ENCODE data around the gene GRAP. TPM values are rescaled to one million over a fixed set of nuclear protein-coding genes. Genes with fewer than 3 reads are reported as not detected.

GRAP gene
- total RNA-seq, 1 donor from 2014 or later, result 1.7 TPM

- Histone ChIP-seq H3K4me1 (no peaks in the 10 kb centered on the region), H3K27ac (replicated peaks) (no peak overlapping the region), H3K27me3 (ENCODE audit: low read depth) (no peaks in the 10 kb centered on the region), H3K36me3 (no peaks in the 10 kb centered on the region), H3K4me3 (no peak overlapping the region), H3K9me3 (replicated peaks) (peaks cover 17% of the 10 kb centered on the region)
- DNase-seq, result no peak
- TF ChIP-seq CTCF (IDR thresholded peaks at IDR 0.05; ENCODE audit: borderline replicate concordance), result no peak
- intact Hi-C loops (cut with micrococcal nuclease), result no loop called here
Measured at GRCh38 chr17:18997650-18998196, 49.0 kb downstream of the GRAP start.

- no peaks in the 10 kb centered on the region for H3K27me3 ChIP-seq (ENCODE audit: low read depth)
- DNase-seq, result no peak
- no peaks in the 10 kb centered on the region for H3K4me1 ChIP-seq
- H3K27ac ChIP-seq (replicated peaks), result no peak overlapping the region
- H3K9me3 ChIP-seq (replicated peaks), result peaks cover 17% of the 10 kb centered on the region
- no peaks in the 10 kb centered on the region for H3K36me3 ChIP-seq
- H3K4me3 ChIP-seq, result no peak overlapping the region
- TF ChIP-seq CTCF (IDR thresholded peaks at IDR 0.05; ENCODE audit: borderline replicate concordance), result no peak
- intact Hi-C loops (cut with micrococcal nuclease), result no loop called here
Measured at GRCh38 chr17:18996458-18996857, 50.3 kb downstream of the GRAP start.

- intact Hi-C loops (cut with micrococcal nuclease), result no loop called here
- no peak for TF ChIP-seq CTCF (IDR thresholded peaks at IDR 0.05; ENCODE audit: borderline replicate concordance)
- H3K27ac ChIP-seq (replicated peaks), result no peak overlapping the region
Measured at GRCh38 chr17:18995220-18995619, 51.5 kb downstream of the GRAP start.

GRCh38 chr17:18994631-18995030 is 52.1 kb downstream of the GRAP start:
- H3K4me3 ChIP-seq, result no peak overlapping the region

More at GRCh38 chr17:18995220-18995619, 51.5 kb downstream of the GRAP start:
- H3K4me1 ChIP-seq, result no peaks in the 10 kb centered on the region
- peaks cover 17% of the 10 kb centered on the region for H3K9me3 ChIP-seq (replicated peaks)
- H3K27me3 ChIP-seq (ENCODE audit: low read depth), result no peaks in the 10 kb centered on the region
- no peaks in the 10 kb centered on the region for H3K36me3 ChIP-seq
- no peak for DNase-seq
- no peak overlapping the region for H3K4me3 ChIP-seq

GRCh38 chr17:18993905-18994526 is 52.7 kb downstream of the GRAP start:
- H3K27ac ChIP-seq (replicated peaks), result no peak overlapping the region
- intact Hi-C loops (cut with micrococcal nuclease), result no loop called here

More at GRCh38 chr17:18994631-18995030, 52.1 kb downstream of the GRAP start:
- Histone ChIP-seq H3K4me1 (no peaks in the 10 kb centered on the region), H3K27me3 (ENCODE audit: low read depth) (no peaks in the 10 kb centered on the region), H3K27ac (replicated peaks) (no peak overlapping the region), H3K36me3 (no peaks in the 10 kb centered on the region), H3K9me3 (replicated peaks) (peaks cover 17% of the 10 kb centered on the region)
- no peak for TF ChIP-seq CTCF (IDR thresholded peaks at IDR 0.05; ENCODE audit: borderline replicate concordance)
- intact Hi-C loops (cut with micrococcal nuclease), result no loop called here
- DNase-seq, result no peak

More at GRCh38 chr17:18993905-18994526, 52.7 kb downstream of the GRAP start:
- no peaks in the 10 kb centered on the region for H3K27me3 ChIP-seq (ENCODE audit: low read depth)
- H3K9me3 ChIP-seq (replicated peaks), result peaks cover 17% of the 10 kb centered on the region
- no peaks in the 10 kb centered on the region for H3K36me3 ChIP-seq
- no peaks in the 10 kb centered on the region for H3K4me1 ChIP-seq
- TF ChIP-seq CTCF (IDR thresholded peaks at IDR 0.05; ENCODE audit: borderline replicate concordance), result no peak
- no peak for DNase-seq
- no peak overlapping the region for H3K4me3 ChIP-seq
